ENCODE measurements around the gene IL17C.
A peak's percentile ranks its signal among the peaks of the same experiment; 100 is the strongest.

The IL17C gene

DNA sequence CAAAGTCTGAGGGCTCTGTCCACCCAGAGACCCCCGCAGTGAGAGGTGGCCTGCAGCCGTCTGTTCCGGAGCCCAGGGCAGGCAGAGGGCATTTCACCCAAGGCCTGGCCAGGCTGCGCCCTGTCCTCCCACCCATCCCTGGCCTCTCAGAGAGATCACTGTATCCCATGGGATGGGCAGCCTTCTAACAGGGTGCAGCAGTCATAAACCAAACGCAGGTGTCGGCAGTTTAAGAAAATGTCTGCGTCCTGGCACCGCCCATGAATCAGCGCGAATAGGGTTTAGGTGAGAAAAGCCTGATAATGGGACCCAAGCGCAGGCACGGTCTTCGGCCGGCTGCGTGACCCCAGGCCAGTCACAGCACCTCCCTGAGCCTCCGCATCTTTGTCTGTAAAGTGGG lies 7.1 kb downstream of the IL17C start:
- DNase-seq (ENCODE audit: low read depth) = no peak

- DNase-seq (ENCODE audit: low read depth) = no peak
Observed at GRCh38 chr16:88645941-88646340, 7.6 kb downstream of the IL17C start.

DNA sequence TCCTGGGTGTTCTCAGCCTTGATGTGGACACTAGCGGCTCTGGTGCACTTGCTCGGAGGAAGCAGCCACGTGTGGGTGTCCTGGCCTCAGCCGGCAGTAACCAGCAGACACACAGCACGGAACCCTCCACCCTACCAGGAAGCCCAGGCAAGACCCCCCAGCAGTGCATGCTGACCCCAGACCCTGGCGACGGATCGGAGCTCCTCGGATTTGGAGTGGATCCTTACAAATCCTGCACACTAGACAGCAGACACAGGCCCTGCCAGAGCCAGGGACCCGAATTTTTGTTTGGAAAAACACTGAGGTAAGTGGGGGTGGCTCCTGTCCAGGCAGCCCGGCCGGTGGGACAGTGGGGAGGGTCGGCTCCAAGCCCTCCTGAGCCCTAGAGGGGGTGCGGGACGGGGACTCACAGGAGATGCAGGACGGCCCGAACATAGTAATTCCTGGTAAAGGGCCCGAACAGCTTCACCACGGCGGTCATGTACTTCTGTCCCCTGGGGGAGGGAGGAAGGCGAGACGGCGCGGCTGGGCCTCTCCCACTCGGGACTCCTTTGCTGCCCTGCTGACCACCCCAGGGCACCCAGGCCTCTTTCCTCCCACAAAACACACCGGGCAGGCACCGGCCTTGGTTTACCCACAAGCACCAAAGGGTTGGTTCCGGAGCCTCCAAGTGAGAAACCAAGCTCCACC lies 8.1 kb downstream of the IL17C start:
- DNase-seq (ENCODE audit: low read depth) = no peak

DNA sequence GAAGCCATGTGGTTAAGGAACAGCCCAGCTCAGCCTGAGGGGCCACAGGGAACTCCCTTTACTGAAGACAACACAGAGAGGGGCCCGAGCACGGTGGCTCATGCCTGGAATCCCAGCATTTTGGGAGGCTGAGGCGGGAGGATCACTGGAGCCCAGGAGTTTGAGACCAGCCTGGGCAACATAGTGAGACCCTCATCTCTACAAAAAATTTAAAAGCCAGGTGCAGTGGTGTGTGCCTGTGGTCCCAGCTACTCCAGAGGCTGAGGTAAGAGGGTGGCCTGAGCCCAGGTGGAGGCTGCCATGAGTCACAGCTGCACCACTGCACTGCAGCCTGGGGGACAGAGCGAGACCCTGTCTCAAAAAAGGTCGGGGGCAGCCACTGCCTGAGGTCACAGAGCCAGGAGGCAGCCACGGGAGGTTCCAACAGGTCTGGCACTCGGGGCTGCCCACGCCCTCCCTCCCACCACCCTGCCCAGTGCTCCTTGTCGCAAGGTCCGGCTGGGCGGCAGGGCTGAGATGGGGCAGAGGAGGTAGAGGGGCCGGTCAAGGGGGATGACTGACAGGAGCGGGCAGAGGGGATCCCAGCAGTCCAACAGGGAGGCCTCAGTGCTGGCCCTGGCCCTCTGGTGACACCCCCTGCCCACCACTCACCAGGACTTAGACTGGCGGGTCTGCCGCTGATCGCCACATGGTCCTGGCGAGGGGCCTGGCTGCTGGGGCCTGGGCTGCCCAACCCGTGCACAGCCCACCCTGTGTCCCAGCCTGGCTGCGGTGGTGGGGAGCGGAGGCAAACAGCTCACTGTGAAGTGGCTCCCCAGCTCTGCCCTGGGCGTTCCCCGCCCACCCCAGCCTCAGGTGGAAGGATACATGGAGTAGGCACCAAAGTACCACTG lies 9.1 kb downstream of the IL17C start:
- DNase-seq (ENCODE audit: low read depth) = no peak

DNA sequence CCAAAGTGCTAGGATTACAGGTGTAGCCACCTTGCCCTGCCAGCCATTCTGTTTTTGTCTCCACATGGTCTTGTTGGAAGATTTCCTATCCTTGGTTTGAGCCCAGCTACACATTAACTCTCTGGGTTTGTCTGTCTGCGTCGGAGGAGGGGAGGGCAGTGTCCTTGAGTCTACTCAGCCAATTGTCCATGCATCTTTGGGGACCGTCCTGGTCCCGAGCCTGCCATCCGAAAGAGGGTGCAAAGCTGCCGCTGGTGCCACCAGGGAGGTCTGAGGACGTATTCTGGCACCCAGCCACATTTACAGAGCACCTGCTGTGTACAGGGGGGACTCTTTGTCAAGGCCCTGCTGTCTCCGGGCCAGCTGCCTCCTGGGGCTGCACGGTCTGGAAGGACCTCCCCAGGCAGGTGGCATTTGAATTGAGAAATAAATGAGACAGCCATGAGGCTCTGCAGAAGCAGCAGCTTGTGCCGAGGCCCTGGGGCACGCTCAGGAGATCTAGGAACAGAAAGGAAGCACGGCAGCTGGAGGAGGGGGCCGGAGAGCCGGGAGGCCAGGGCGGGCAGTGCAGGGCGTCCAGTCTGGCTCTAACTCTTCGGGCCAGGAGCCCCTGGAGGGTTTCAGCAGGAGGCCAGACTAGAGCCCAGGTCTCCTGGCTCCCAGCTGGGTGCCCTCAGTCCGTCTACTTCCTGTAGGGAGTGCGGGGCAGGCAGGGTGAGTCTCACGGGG lies 11.0 kb downstream of the IL17C start:
- no peak for DNase-seq (ENCODE audit: low read depth)

- DNase-seq (ENCODE audit: low read depth) = no peak
Observed at GRCh38 chr16:88649924-88650748, 11.8 kb downstream of the IL17C start.

DNA sequence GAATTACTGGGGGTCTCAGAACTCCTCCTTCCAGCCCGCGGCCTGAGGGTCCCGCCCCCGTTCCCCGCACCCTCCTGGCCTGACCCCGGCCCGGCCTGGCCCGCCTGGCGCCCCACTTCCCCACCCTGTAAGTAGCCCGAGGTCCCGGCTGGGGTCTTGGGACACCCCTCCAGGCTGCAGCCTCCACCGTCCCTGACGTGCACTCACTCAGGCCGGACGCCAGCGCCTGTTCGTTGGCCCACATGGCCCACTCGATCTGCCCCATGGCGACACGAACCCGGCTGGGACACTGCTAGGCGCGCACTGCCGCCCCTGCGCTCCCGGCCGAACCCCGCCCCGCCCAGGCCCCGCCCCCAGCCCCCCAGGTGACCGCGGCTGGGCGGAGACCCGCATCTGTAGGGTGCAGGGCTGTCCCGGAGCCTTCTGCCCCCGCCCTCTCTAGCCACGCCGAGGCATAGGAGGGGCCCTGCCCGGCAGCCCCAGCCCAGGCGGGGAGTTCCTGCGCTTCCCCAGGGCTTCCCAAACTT lies 12.4 kb downstream of the IL17C start, which contains the start of gene CYBA:
Gene CYBA (minus strand): TSS at position 305 of the 527 bp plus-strand sequence. CDS start 40 bp downstream, at position 265.
- peak; percentile 64 for DNase-seq (ENCODE audit: low read depth)

DNA sequence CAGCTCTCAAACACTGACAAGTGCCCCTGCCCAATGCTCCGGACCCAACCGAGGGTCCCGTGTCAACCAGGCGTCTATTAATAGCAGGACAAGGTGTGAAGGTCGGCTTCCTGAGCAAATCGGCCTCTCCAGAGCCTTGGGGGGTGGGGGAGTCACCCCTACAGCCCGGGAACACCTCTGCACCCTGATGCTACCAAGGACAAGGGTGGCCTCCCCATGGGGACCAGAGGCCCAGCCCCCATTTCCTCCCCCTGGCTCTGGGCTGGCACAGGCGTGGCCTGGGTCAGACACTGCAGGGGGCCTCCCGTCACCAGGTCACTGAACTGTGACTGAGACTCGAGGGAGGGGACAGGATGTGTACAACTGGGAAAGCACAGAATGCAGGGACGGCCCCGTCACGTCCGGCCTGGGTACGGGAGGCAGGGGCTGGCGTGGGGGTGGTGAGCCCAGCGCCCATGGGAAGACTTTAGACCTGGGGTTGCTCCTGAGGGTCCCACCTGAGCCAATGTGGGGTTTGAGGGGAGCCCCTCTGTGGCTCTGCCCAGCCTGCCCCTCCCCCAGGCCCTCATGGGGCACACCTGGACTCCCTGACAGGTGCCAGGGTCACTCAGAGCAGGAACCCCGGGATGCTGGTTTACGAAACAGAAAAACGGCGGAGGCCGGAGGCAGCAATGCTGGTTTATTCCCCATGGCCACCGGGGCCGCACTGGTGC lies 13.1 kb downstream of the IL17C start:
- DNase-seq (ENCODE audit: low read depth) = peak; percentile 48

- DNase-seq (ENCODE audit: low read depth) = no peak
Observed at GRCh38 chr16:88651989-88652761, 13.8 kb downstream of the IL17C start.

DNA sequence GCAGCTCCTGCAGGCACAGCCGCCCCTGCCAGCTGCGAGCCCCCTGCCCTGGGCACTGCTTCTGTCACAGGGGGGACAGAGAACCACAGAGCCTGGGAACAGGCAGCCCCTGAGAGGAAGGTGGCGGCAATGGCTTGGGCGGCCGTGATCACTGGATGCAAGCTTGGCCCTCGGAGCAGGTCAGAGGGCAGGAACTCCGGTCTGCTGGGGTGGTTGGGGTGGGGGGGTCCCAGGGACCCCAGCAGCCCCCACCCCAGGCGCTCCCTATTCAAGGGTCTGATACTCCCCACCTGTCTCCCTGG lies 14.3 kb downstream of the IL17C start:
- DNase-seq (ENCODE audit: low read depth) = no peak

- DNase-seq (ENCODE audit: low read depth) = no peak
Observed at GRCh38 chr16:88653101-88653500, 14.7 kb downstream of the IL17C start.

GRCh38 chr16:88653596-88654362 lies 15.4 kb downstream of the IL17C start:
- no peak for DNase-seq (ENCODE audit: low read depth)

DNA sequence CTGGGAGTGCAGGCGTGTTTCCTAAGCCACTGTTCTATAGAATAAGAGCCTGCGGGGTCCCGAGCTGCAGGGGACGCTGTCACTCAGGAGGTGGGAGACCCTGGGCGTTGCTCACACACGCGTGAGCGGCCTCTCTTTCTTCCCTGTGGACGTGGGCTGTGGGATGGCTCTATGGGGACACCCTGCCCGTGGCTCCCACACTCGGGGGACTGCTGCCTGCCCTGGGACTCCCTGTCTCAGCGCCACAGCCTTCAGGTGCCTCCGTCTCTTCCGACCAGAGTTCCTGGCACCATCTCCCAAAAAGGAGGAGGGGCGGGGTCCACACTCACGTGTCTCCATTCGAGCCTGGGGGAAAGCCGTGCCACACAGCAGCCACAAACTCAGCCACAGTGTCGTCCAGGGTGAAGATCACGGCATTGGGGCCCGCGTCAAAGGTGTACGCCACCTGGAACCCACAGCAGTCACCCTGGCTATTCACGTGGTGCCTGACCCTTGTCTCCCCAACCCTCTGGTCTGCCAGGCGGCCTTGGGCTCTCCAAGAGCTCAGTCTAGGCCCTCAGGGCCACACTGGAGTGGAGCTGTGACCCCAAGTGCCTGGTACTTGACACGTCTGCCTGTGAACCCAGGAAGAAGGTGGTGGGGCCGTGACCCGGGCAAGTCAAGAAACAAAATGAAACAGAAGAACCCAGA lies 16.1 kb downstream of the IL17C start:
- no peak for DNase-seq (ENCODE audit: low read depth)

GRCh38 chr16:88655053-88655732 lies 16.8 kb downstream of the IL17C start:
- DNase-seq (ENCODE audit: low read depth) = no peak

DNA sequence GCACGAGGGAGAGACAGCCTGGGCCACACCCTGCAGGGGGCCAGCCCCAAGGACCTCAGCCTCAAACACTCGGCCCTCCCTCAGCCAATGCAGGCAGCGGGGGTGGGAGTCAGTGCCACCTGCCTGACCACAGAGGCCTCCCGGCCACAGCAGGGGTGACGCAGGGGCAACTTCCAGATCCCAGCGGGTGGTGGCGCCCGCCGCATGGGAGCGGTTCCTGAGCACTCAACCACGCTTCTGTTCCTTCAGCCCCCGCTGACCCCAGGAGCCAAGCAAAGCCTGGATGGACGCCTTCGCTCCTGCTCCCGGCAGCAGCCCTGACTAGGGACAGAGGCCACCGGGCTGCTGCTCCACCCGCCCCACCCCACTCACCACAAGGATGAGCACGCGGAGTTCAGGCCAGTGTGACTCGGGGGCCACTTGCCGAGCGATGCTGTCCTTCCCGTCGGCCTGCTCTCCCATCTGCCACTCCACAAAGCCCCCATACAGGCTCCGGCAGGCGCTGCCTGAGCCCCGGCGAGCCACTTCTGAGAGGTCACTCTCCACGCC lies 17.4 kb downstream of the IL17C start:
- DNase-seq (ENCODE audit: low read depth) = no peak

DNA sequence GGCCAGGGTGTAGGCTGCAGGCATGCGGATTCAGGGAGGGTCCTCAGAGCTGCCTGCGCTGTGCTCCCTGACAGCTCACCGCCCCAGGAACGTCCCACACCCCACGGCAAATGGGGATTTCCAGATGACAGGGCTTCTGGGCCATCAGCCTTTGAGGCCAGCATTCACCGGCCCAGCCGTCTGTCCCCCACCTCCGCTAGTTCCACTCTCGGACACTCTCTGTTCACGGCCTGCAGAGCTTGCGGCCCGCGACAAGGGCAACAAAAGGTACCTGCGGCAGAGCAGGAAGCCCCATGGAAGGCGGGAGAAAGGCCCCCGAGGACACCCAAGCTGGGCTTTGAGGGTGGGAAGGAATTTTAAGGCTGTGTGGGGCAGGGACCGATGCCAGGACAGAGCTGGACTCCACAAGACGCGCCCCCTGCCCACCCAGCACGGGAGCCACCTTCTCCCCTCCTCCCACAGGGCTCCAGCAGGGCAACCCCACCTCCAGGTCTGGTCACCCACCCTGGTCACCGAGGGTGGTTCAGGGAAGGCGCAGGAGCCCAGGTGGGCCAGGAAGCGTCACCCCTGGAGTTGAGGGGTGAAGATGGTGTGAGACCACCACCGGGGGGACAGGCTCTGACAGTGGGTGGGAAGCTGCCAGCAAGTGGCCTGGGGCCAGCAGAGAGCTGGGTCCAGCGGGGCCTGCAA lies 18.1 kb downstream of the IL17C start:
- no peak for DNase-seq (ENCODE audit: low read depth)

DNA sequence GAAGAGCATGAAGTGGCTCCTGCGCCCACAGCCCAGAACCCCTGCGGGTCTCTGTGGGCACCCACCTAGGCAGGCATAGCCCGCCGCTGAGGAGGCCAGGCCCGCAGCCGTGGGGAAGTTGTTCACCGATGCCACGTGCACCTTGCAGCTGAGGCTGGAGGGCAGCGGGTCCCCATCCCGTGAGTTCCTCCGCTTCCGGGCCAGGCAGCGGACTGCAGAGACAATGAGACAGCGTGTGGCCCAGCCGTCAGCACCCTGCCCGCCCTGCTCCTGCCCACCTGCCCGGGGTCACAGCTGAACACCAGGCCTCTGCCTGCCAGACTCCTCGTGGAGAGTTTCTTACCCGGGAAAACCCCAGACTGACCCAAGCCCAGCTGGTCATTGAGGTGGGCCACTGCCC lies 19.0 kb downstream of the IL17C start:
- no peak for DNase-seq (ENCODE audit: low read depth)
